ENCODE results near the gene OSCP1.

DNA sequence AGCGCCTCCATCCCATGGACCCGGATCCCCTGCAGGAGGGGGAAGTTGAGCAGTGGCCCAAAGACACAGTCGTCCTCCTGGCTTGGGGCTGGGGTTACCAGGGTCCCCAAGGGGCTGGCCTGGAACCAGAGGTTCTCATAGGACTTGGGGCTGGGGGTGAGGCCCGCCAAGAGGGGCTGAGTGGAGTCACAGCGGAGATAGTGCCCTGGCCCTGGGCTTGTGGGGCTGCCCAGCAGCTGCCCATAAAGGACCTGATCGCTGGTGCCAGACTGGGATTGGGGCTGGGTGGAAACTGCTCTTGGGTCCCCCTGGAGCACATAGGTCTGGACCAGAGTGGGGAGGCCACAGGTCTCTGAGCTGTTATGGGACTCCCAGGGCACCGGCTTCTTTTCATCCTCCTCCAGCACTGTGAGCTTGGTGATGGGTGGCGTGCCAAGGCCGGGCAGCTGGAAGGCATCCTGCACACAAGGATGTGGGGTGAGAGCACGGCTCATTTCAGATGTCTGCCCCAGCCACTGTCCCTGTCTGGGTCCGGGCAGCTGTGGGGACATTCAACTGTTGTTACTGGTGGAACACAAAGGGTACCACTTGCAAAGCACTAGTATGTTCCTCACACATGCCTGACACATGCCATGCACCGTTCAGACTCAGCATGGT is 16.2 kb upstream of the OSCP1 start:
- TF ChIP-seq POLR2A (IDR thresholded peaks at IDR 0.05): no peak
- TF ChIP-seq, protein P1, sequence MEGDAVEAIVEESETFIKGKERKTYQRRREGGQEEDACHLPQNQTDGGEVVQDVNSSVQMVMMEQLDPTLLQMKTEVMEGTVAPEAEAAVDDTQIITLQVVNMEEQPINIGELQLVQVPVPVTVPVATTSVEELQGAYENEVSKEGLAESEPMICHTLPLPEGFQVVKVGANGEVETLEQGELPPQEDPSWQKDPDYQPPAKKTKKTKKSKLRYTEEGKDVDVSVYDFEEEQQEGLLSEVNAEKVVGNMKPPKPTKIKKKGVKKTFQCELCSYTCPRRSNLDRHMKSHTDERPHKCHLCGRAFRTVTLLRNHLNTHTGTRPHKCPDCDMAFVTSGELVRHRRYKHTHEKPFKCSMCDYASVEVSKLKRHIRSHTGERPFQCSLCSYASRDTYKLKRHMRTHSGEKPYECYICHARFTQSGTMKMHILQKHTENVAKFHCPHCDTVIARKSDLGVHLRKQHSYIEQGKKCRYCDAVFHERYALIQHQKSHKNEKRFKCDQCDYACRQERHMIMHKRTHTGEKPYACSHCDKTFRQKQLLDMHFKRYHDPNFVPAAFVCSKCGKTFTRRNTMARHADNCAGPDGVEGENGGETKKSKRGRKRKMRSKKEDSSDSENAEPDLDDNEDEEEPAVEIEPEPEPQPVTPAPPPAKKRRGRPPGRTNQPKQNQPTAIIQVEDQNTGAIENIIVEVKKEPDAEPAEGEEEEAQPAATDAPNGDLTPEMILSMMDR (IDR thresholded peaks at IDR 0.05): no peak
